GM23248 (cell line): ENCODE results near the gene CWC27. TPM values are rescaled to one million over a fixed set of nuclear protein-coding genes. Genes with fewer than 3 reads are reported as not detected.

ENCODE experiments used
- DNase-seq: peaks from one replicate; pipeline ENCODE4 v3.0.0-alpha.2; 2015
- H2AFZ ChIP-seq: fragments of 200-600 bp; sonication (generic); 2 replicates; pipeline ENCODE4 v1.6.1; 2016; ENCODE audit warnings: antibody characterized with exemption
- H3F3A ChIP-seq: fragments of 200-600 bp; sonication (generic); 2 replicates; pipeline ENCODE4 v1.6.1; 2016; ENCODE audit warnings: mild to moderate bottlenecking, antibody characterized with exemption, mixed run types; ENCODE audit not compliant: insufficient read depth
- H3K27ac ChIP-seq: fragments of 200-600 bp; sonication (generic); 2 replicates; pipeline ENCODE4 v1.5.1; 2016; ENCODE audit warnings: mild to moderate bottlenecking
- H3K27me3 ChIP-seq: fragments of 200-600 bp; sonication (generic); replicated peaks from 2 replicates; pipeline ENCODE4 v1.6.1; 2016; ENCODE audit warnings: mild to moderate bottlenecking; ENCODE audit not compliant: insufficient read depth
- H3K36me3 ChIP-seq: fragments of 200-600 bp; sonication (generic); 2 replicates; pipeline ENCODE4 v1.6.1; 2016; ENCODE audit warnings: low read depth, mild to moderate bottlenecking
- H3K4me1 ChIP-seq: fragments of 200-600 bp; sonication (generic); 2 replicates; pipeline ENCODE4 v1.6.1; 2016; ENCODE audit warnings: mild to moderate bottlenecking; ENCODE audit not compliant: insufficient read depth
- H3K4me2 ChIP-seq: fragments of 200-600 bp; sonication (generic); one replicate; pipeline ENCODE4 v1.6.1; 2016; ENCODE audit warnings: mild to moderate bottlenecking; ENCODE audit not compliant: unreplicated experiment
- H3K4me3 ChIP-seq: fragments of 200-600 bp; sonication (generic); 2 replicates; pipeline ENCODE4 v1.5.1; 2016; ENCODE audit warnings: mild to moderate bottlenecking
- H3K79me2 ChIP-seq: fragments of 200-600 bp; sonication (generic); 2 replicates; pipeline ENCODE4 v1.6.1; 2016; ENCODE audit warnings: mild to moderate bottlenecking; ENCODE audit not compliant: insufficient read depth
- H3K9ac ChIP-seq: fragments of 200-600 bp; sonication (generic); 2 replicates; pipeline ENCODE4 v1.6.1; 2016; ENCODE audit warnings: mild to moderate bottlenecking
- H3K9me2 ChIP-seq: fragments of 200-600 bp; sonication (generic); 2 replicates; pipeline ENCODE4 v1.6.1; 2016; ENCODE audit warnings: mixed run types, mild to moderate bottlenecking, moderate library complexity; ENCODE audit not compliant: insufficient read depth
- H3K9me3 ChIP-seq: fragments of 200-600 bp; sonication (generic); one replicate; pipeline ENCODE4 v1.6.1; 2017; ENCODE audit warnings: low read depth
- H4K20me1 ChIP-seq: fragments of 200-600 bp; sonication (generic); 2 replicates; pipeline ENCODE4 v1.6.0; 2016; ENCODE audit not compliant: insufficient read depth
- EZH2 ChIP-seq: fragments of 200-600 bp; sonication (generic); IDR thresholded peaks from 2 replicates; pipeline ENCODE4 v1.6.1; 2018; ENCODE audit warnings: antibody characterized with exemption, mild to moderate bottlenecking; ENCODE audit not compliant: insufficient read depth, poor library complexity, severe bottlenecking
- EZH2phosphoT487 ChIP-seq: fragments of 200-600 bp; sonication (generic); IDR thresholded peaks from 2 replicates; pipeline ENCODE4 v1.6.1; 2018; ENCODE audit warnings: antibody characterized with exemption, moderate library complexity, mild to moderate bottlenecking, low read depth; ENCODE audit not compliant: insufficient read depth
- WGBS, 2 experiments: methylation state at CpG; one replicate each; pipeline ENCODE4 v1.1.6; 2015 to 2017; ENCODE audit warnings: low lambda C conversion rate in 2 of 2, low coverage in 1 of 2; ENCODE audit errors: missing lambda C conversion rate in 2 of 2; 5-methylcytosine and 5-hydroxymethylcytosine counted together
- in situ Hi-C: fragments of 300-500 bp; cut with MboI; formaldehyde crosslinking; loops from 2 replicates; pipeline ENCODE4 v1.15.0; 2020
- polyA plus RNA-seq: library from polyadenylated mRNA; unstranded; fragments of >200 nt; fragmentation: Nextera tagmentation; extraction: Ambion mirVana; gene quantifications from 2 replicates; pipeline ENCODE4 v1.2.1, GENCODE V29; 2016
- total RNA-seq: library from RNA; depleted of rRNA; stranded (reverse); fragments of >200 nt; shearing (Covaris generic); gene quantifications from 2 replicates; pipeline ENCODE4 v1.2.3, GENCODE V29; 2014

CWC27 gene
- total and polyA plus RNA-seq, 2 experiments from 2014 or later = 22.7 to 30.5 TPM

DNA sequence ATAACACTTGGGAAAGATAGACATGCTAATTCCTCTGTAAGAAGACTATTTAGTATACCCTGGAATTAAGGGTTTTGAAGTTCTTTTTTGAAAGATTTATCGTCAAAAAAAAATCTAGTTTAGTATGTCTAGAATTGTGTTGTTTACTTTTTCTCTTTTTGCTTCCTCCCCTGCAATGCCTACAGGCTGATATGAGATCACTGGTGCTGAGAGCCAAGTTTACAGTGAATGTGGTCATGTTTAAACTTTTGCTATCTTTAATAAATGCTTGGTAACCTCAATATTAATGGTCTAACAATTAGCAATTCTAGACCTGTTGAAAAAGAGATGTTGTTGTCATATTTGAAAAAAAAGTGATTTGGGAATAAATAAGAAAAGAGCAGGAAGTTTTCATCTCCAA, 86.1 kb downstream of the CWC27 start:
- Histone ChIP-seq H2AFZ (no peak overlapping the region), H3K27ac (no peak overlapping the region), H4K20me1 (no peaks in the 10 kb centered on the region), H3K9me2 (no peaks in the 10 kb centered on the region), H3K36me3 (no peaks in the 10 kb centered on the region), H3K4me3 (no peak overlapping the region), H3K9me3 (no peaks in the 10 kb centered on the region), H3K9ac (no peak overlapping the region), H3K4me2 (no peak overlapping the region), H3K27me3 (no peaks in the 10 kb centered on the region), H3K4me1 (peaks cover 7% of the 10 kb centered on the region; the same call in 1 of the 2 replicates), H3K79me2 (no peaks in the 10 kb centered on the region), H3F3A (0 out of 2 replicates have a peak, but pooled peaks cover 4% of the 10 kb centered on the region)
- in situ Hi-C loops = no loop called here
- 90 to 100% methylated on average over 1 of the region's 1 CpG for WGBS, 2 experiments
- peak; percentile 24 for DNase-seq
- TF ChIP-seq EZH2 (no peak), EZH2phosphoT487 (no peak)

DNA sequence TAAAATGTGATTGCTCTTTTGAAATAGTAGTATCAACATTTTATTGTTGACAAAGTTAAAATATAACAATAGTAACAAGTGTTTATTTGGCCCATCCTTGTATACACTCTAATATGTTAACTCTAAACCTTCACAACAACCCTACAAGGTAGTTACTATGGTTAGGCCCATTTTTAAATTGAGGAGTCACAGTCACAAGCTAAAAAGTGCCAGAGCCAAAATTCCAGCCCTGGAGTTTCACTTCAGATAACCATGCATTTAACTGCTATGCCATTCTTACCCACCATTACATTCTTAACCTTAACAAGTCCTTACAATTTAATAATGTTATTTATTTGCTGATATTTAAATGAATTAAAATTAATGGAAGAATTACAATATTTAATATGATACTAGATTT, 91.2 kb downstream of the CWC27 start:
- no peak overlapping the region for H3K4me2 ChIP-seq
- DNase-seq = no peak
- TF ChIP-seq EZH2 = no peak
- no peaks in the 10 kb centered on the region for H3K27me3 ChIP-seq
- H2AFZ ChIP-seq = no peak overlapping the region
- H3K9ac ChIP-seq = no peak overlapping the region
- H3F3A ChIP-seq = no peaks in the 10 kb centered on the region
- H3K9me2 ChIP-seq = no peaks in the 10 kb centered on the region; the same call in 1 of the 2 replicates
- H3K4me1 ChIP-seq = peaks cover 2% of the 10 kb centered on the region; the same call in 1 of the 2 replicates
- H3K79me2 ChIP-seq = no peaks in the 10 kb centered on the region
- H3K27ac ChIP-seq = no peak overlapping the region
- in situ Hi-C loops = no loop called here
- H3K9me3 ChIP-seq = no peaks in the 10 kb centered on the region
- H4K20me1 ChIP-seq = no peaks in the 10 kb centered on the region
- no peaks in the 10 kb centered on the region; the same call in 1 of the 2 replicates for H3K36me3 ChIP-seq
- H3K4me3 ChIP-seq = no peak overlapping the region

DNA sequence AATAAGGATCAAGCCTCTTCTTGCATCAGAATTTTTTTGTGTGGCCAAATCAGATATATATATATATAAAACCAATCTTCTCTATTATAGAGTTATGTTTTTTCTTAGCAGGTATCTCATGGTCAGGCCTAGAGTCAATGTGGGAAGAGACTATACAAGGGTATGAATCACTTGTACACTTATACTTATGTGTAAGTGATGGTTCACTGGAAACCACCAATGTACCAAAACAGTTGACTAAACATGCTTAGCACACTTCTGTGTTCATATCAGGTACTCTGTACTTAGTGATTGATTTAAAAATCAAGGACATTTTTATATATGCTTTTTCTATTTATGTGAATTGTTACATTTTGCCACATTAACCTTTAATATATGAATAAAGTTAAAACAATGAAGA, 92.6 kb downstream of the CWC27 start:
- no peak overlapping the region for H3K27ac ChIP-seq
- H3F3A ChIP-seq = no peaks in the 10 kb centered on the region
- H3K4me3 ChIP-seq = no peak overlapping the region
- no peak overlapping the region for H2AFZ ChIP-seq
- H4K20me1 ChIP-seq = no peaks in the 10 kb centered on the region
- H3K9me2 ChIP-seq = no peaks in the 10 kb centered on the region; the same call in 1 of the 2 replicates
- no peaks in the 10 kb centered on the region for H3K27me3 ChIP-seq
- H3K79me2 ChIP-seq = no peaks in the 10 kb centered on the region
- no peak for DNase-seq
- in situ Hi-C loops = no loop called here
- H3K4me1 ChIP-seq = no peaks in the 10 kb centered on the region
- no peak overlapping the region for H3K4me2 ChIP-seq
- no peak overlapping the region for H3K9ac ChIP-seq
- TF ChIP-seq EZH2phosphoT487 (no peak), EZH2 (no peak)
- no peaks in the 10 kb centered on the region; the same call in 1 of the 2 replicates for H3K36me3 ChIP-seq
- no peaks in the 10 kb centered on the region for H3K9me3 ChIP-seq

DNA sequence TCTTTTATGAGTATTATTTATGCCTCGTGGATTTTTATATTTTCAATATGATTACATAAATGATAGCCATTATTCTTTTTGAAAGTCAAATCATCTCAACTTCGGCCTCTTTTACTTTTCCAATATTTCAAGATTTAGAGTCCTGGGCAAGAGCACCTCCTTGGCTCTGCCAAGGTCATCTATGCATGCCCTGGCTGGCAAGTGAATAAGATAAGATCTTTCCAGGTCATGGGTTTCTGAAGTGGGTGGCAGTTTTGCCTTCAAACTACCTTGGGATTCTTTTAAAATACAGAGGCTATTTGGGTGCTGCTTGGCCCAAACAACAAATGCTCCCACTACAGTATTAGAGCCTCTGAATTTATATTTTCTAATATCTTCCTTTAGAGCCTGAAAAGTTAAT, 95.4 kb downstream of the CWC27 start:
- Histone ChIP-seq H3K9me2 (no peaks in the 10 kb centered on the region; the same call in 1 of the 2 replicates), H3K4me3 (no peak overlapping the region), H3K79me2 (no peaks in the 10 kb centered on the region), H3F3A (peaks cover 7% of the 10 kb centered on the region; the same call in 1 of the 2 replicates), H3K4me1 (peaks cover 7% of the 10 kb centered on the region), H2AFZ (no peak overlapping the region), H3K9ac (no peak overlapping the region), H3K27ac (no peak overlapping the region), H3K27me3 (no peaks in the 10 kb centered on the region), H3K36me3 (no peaks in the 10 kb centered on the region; the same call in 1 of the 2 replicates), H3K9me3 (no peaks in the 10 kb centered on the region), H3K4me2 (no peak overlapping the region), H4K20me1 (no peaks in the 10 kb centered on the region)
- no peak for TF ChIP-seq EZH2
- no peak for TF ChIP-seq EZH2phosphoT487
- 92 to 94% methylated on average over 2 of the region's 2 CpGs for WGBS, 2 experiments
- in situ Hi-C loops = no loop called here
- no peak for DNase-seq

DNA sequence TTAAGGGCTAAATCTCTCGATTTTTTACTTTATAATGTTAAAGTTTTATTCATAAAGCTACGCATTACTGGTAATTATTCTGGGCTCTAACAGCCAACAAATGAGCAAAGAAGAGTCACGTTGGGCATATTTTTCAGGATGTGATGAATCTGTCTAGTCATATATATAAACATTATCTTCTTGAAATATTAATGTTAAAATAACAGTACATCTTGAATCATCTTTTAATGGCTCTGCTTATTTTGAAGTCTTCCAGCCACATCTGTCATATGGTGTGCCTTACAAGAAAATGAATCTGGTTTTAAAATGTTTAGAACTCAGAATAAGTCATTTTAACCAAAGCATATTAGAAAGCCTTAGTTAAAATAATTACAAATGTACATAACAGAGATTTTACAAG, 96.9 kb downstream of the CWC27 start:
- H4K20me1 ChIP-seq = no peaks in the 10 kb centered on the region
- TF ChIP-seq EZH2phosphoT487 = no peak
- TF ChIP-seq EZH2 = no peak
- no peak overlapping the region for H2AFZ ChIP-seq
- H3K4me2 ChIP-seq = no peak overlapping the region
- peaks cover 17% of the 10 kb centered on the region for H3K4me1 ChIP-seq
- H3K9me2 ChIP-seq = no peaks in the 10 kb centered on the region
- no peaks in the 10 kb centered on the region; the same call in 1 of the 2 replicates for H3K36me3 ChIP-seq
- H3K27ac ChIP-seq = no peak overlapping the region
- H3K4me3 ChIP-seq = no peak overlapping the region
- in situ Hi-C loops = no loop called here
- no peak overlapping the region for H3K9ac ChIP-seq
- H3K9me3 ChIP-seq = no peaks in the 10 kb centered on the region
- no peaks in the 10 kb centered on the region for H3K27me3 ChIP-seq
- 70 to 78% methylated on average over 3 of the region's 3 CpGs for WGBS, 2 experiments
- peaks cover 14% of the 10 kb centered on the region; the same call in 1 of the 2 replicates for H3F3A ChIP-seq
- DNase-seq = no peak
- H3K79me2 ChIP-seq = no peaks in the 10 kb centered on the region
